Liver (tissue), 3 donors: ENCODE results near the gene FMN2.

Source experiments
- EGR1 ChIP-seq, 2 donors: IDR thresholded peaks; 2 replicates each; pipeline ENCODE4 v1.6.1; 2016 to 2018; ENCODE audit warnings: antibody characterized with exemption in 2 of 2, low read depth in 2 of 2
- GABPA ChIP-seq, 2 donors: IDR thresholded peaks in 1 of 2; conservative IDR thresholded peaks in 1 of 2; 2 replicates each; pipeline ENCODE4 v1.6.1; 2016; ENCODE audit warnings: antibody characterized with exemption in 2 of 2, mild to moderate bottlenecking in 1 of 2, moderate library complexity in 1 of 2
- RAD21 ChIP-seq, 2 donors: IDR thresholded peaks; 2 replicates each; pipeline ENCODE4 v1.6.1; 2016; ENCODE audit warnings: antibody characterized with exemption in 2 of 2, mild to moderate bottlenecking in 2 of 2
- YY1 ChIP-seq: IDR thresholded peaks from 2 replicates; pipeline ENCODE4 v1.6.1; 2016; ENCODE audit warnings: antibody characterized with exemption, mild to moderate bottlenecking
- TF ChIP-seq, protein P1 (sequence below): fragments of 150-350 bp; IDR thresholded peaks from 2 replicates; pipeline ENCODE4 v1.5.1; 2017; ENCODE audit warnings: improper control_type of control experiment, low read depth, low read length; ENCODE audit not compliant: missing input control
- donor health status: healthy.
- donor health status: healthy.

DNA sequence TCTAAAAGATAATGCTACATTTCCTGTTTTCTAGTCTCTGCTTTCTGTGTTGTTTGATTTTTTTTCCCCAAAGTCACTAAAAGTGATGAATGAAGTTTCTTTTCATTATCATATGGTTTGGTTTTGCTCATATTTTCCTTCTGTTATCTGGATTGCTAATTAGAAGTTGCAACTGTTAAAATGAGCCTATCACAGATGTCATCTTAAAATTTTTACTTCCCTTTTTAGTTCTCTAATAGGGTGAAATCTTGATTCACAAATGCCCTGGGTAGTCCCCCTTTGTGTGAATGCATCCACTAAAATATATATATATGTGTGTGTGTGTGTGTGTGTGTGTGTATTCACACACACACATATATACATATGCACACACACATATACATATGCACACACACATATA lies 376.2 kb downstream of the FMN2 start:
- no peak for TF ChIP-seq RAD21 (IDR thresholded peaks at IDR 0.05)
- no peak for TF ChIP-seq GABPA (IDR thresholded peaks at IDR 0.05 in 1 of 2, conservative IDR thresholded peaks at IDR 0.05 in 1 of 2)
- TF ChIP-seq, protein P1, sequence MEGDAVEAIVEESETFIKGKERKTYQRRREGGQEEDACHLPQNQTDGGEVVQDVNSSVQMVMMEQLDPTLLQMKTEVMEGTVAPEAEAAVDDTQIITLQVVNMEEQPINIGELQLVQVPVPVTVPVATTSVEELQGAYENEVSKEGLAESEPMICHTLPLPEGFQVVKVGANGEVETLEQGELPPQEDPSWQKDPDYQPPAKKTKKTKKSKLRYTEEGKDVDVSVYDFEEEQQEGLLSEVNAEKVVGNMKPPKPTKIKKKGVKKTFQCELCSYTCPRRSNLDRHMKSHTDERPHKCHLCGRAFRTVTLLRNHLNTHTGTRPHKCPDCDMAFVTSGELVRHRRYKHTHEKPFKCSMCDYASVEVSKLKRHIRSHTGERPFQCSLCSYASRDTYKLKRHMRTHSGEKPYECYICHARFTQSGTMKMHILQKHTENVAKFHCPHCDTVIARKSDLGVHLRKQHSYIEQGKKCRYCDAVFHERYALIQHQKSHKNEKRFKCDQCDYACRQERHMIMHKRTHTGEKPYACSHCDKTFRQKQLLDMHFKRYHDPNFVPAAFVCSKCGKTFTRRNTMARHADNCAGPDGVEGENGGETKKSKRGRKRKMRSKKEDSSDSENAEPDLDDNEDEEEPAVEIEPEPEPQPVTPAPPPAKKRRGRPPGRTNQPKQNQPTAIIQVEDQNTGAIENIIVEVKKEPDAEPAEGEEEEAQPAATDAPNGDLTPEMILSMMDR, result no peak
- no peak for TF ChIP-seq EGR1 (IDR thresholded peaks at IDR 0.05; ENCODE audit: low read depth in 2 of 2)
- TF ChIP-seq YY1, result no peak
